ENCODE measurements around the gene CCSER1.

DNA sequence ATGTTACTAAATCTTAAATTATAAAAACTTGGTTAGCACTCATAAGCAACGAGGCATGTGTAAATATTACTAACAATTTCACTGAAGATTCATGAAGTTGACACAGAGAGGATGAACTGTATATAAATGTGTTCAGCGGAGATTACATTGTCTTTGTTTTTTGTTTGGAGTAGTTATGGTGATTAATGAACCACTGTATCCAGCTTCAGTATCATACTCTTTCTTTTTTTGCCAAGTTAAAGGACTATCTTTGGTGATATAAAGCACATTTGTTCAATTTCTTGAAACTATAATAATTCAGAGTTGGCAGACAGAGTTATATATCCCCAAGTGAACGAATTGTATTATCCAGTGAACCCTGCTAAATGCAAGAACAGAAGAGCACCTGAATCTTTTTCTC is 497.6 kb downstream of the CCSER1 start:
- TF ChIP-seq EZH2 (IDR thresholded peaks at IDR 0.05; ENCODE audit: borderline replicate concordance, low read length), result no peak
- TF ChIP-seq, protein P1, sequence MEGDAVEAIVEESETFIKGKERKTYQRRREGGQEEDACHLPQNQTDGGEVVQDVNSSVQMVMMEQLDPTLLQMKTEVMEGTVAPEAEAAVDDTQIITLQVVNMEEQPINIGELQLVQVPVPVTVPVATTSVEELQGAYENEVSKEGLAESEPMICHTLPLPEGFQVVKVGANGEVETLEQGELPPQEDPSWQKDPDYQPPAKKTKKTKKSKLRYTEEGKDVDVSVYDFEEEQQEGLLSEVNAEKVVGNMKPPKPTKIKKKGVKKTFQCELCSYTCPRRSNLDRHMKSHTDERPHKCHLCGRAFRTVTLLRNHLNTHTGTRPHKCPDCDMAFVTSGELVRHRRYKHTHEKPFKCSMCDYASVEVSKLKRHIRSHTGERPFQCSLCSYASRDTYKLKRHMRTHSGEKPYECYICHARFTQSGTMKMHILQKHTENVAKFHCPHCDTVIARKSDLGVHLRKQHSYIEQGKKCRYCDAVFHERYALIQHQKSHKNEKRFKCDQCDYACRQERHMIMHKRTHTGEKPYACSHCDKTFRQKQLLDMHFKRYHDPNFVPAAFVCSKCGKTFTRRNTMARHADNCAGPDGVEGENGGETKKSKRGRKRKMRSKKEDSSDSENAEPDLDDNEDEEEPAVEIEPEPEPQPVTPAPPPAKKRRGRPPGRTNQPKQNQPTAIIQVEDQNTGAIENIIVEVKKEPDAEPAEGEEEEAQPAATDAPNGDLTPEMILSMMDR (conservative IDR thresholded peaks at IDR 0.05 in 1 of 2, IDR thresholded peaks at IDR 0.05 in 1 of 2; ENCODE audit: extremely low read depth in 1 of 2, insufficient read depth in 1 of 2, low read depth in 1 of 2, low read length in 2 of 2), result no peak

Data from mammary epithelial cell (primary cell).